CD14-positive monocyte (primary cell): ENCODE measurements around the gene AMBRA1. TPM values are rescaled to one million over a fixed set of nuclear protein-coding genes. Genes with fewer than 3 reads are reported as not detected.

ENCODE experiments used
- DNase-seq, 3 donors: peaks; one replicate each; pipeline ENCODE4 v3.0.0-alpha.2; 2011 to 2022
- H2AFZ ChIP-seq: 2 replicates; pipeline ENCODE4 v1.6.0; 2012; ENCODE audit warnings: mild to moderate bottlenecking, low read depth, low read length, inconsistent platforms; ENCODE audit not compliant: insufficient read depth, poor library complexity, severe bottlenecking
- H3K27ac ChIP-seq, 2 donors: 1 replicate in 1 of 2; 2 replicates in 1 of 2; pipeline ENCODE4 v1.5.1; 2012 to 2013; ENCODE audit warnings: low read length in 2 of 2, control low read depth in 1 of 2, inconsistent platforms in 1 of 2, low read depth in 1 of 2, mild to moderate bottlenecking in 1 of 2
- H3K27me3 ChIP-seq, 2 donors: one replicate each; pipeline versions ENCODE4 v1.6.0 to v1.6.1; 2011 to 2013; ENCODE audit warnings: low read length in 2 of 2; ENCODE audit not compliant: control insufficient read depth in 2 of 2, insufficient read depth in 2 of 2
- H3K36me3 ChIP-seq, 2 donors: replicated peaks in 1 of 2; 1 replicate in 1 of 2; 2 replicates in 1 of 2; pipeline versions ENCODE4 v1.5.1 to v1.6.1; 2012 to 2013; ENCODE audit warnings: low read length in 2 of 2, control low read depth in 1 of 2, inconsistent platforms in 1 of 2, mild to moderate bottlenecking in 1 of 2; ENCODE audit not compliant: insufficient read depth in 2 of 2, control insufficient read depth in 1 of 2
- H3K4me1 ChIP-seq, 2 donors: 1 replicate in 1 of 2; 2 replicates in 1 of 2; pipeline versions ENCODE4 v1.5.1 to v1.6.1; 2012 to 2013; ENCODE audit warnings: low read length in 2 of 2, control low read depth in 1 of 2, inconsistent platforms in 1 of 2, mild to moderate bottlenecking in 1 of 2, moderate library complexity in 1 of 2; ENCODE audit not compliant: insufficient read depth in 2 of 2, control insufficient read depth in 1 of 2
- H3K4me2 ChIP-seq: replicated peaks from 2 replicates; pipeline ENCODE3; 2012; ENCODE audit warnings: low read length, moderate library complexity, mild to moderate bottlenecking; ENCODE audit not compliant: poor library complexity, severe bottlenecking; ENCODE audit errors: extremely low read depth
- H3K4me3 ChIP-seq, 3 experiments: fragments of 200-600 bp in 1 of 3; sonication (generic) in 1 of 3; replicated peaks in 1 of 3; 1 replicate in 2 of 3; 2 replicates in 1 of 3; pipeline ENCODE4 v1.5.1; 2011 to 2013; ENCODE audit warnings: low read length in 3 of 3, mild to moderate bottlenecking in 3 of 3, control low read depth in 2 of 3, low read depth in 2 of 3, inconsistent platforms in 1 of 3, moderate library complexity in 1 of 3
- H3K79me2 ChIP-seq: 2 replicates; pipeline ENCODE4 v1.6.0; 2012; ENCODE audit warnings: mild to moderate bottlenecking, control low read depth, inconsistent platforms, low read length, moderate library complexity; ENCODE audit not compliant: insufficient read depth
- H3K9ac ChIP-seq: 2 replicates; pipeline ENCODE4 v1.6.0; 2017; ENCODE audit warnings: low read length, mild to moderate bottlenecking; ENCODE audit not compliant: insufficient read depth, poor library complexity, severe bottlenecking
- H3K9me3 ChIP-seq, 2 donors: replicated peaks in 1 of 2; 1 replicate in 1 of 2; 2 replicates in 1 of 2; pipeline versions ENCODE4 v1.5.1 to v1.6.1; 2012 to 2013; ENCODE audit warnings: low read length in 2 of 2, control low read depth in 1 of 2; ENCODE audit not compliant: control insufficient read depth in 1 of 2, insufficient read depth in 1 of 2
- H4K20me1 ChIP-seq: 2 replicates; pipeline ENCODE4 v1.6.0; 2012; ENCODE audit warnings: mild to moderate bottlenecking, low read length, control low read depth, moderate library complexity; ENCODE audit not compliant: insufficient read depth
- H3K27ac Mint-ChIP-seq, 7 donors: one replicate each; pipeline ENCODE4 v1.8.0; 2020; ENCODE audit warnings: mild to moderate bottlenecking in 7 of 7, mixed read lengths in 7 of 7, moderate library complexity in 6 of 7, inconsistent platforms in 2 of 7
- H3K27me3 Mint-ChIP-seq, 3 donors: one replicate each; pipeline ENCODE4 v1.8.0; 2021 to 2022; ENCODE audit warnings: low read depth in 3 of 3, mild to moderate bottlenecking in 3 of 3, mixed read lengths in 3 of 3, moderate library complexity in 3 of 3, inconsistent platforms in 1 of 3
- H3K36me3 Mint-ChIP-seq, 2 donors: one replicate each; pipeline ENCODE4 v1.8.0; 2020; ENCODE audit warnings: mixed read lengths in 2 of 2, inconsistent platforms in 1 of 2, mild to moderate bottlenecking in 1 of 2
- H3K4me1 Mint-ChIP-seq: one replicate; pipeline ENCODE4 v1.8.0; 2020; ENCODE audit warnings: mild to moderate bottlenecking, mixed read lengths
- H3K4me3 Mint-ChIP-seq, 2 donors: one replicate each; pipeline ENCODE4 v1.8.0; 2020; ENCODE audit warnings: mild to moderate bottlenecking in 2 of 2, mixed read lengths in 2 of 2, moderate library complexity in 1 of 2
- H3K9me3 Mint-ChIP-seq, 7 donors: one replicate each; pipeline ENCODE4 v1.8.0; 2020 to 2022; ENCODE audit warnings: mixed read lengths in 7 of 7, mild to moderate bottlenecking in 6 of 7, moderate library complexity in 6 of 7, inconsistent platforms in 2 of 7
- WGBS: methylation state at CpG from one replicate; pipeline ENCODE4 v1.1.5; 2013; ENCODE audit warnings: missing lambda C conversion rate; ENCODE audit not compliant: insufficient coverage; 5-methylcytosine and 5-hydroxymethylcytosine counted together
- intact Hi-C, 2 donors: fragments of 100-400 bp; cut with micrococcal nuclease; formaldehyde crosslinking; loops; one replicate each; pipeline versions ENCODE4 v1.15.0 to v1.15.1; 2023
- polyA plus RNA-seq, 3 donors: library from polyadenylated mRNA; depleted of rRNA in 1 of 3; unstranded in 2 of 3; stranded (reverse) in 1 of 3; fragments of 300-500 nt in 2 of 3; fragments of >200 nt in 1 of 3; fragmentation: Illumina TruSeq in 2 of 3; gene quantifications; 1 replicate in 2 of 3; 2 replicates in 1 of 3; pipeline ENCODE4 v1.2.3, GENCODE V29; 2012 to 2021
- TF ChIP-seq, protein P1 (sequence below): fragments of 200-600 bp; IDR thresholded peaks from one replicate; pipeline ENCODE4 v1.8.0; 2022; ENCODE audit warnings: antibody characterized with exemption, mild to moderate bottlenecking

The AMBRA1 gene
- polyA plus RNA-seq, 3 donors = 2.1 to 6.1 (median 3.8) TPM

DNA sequence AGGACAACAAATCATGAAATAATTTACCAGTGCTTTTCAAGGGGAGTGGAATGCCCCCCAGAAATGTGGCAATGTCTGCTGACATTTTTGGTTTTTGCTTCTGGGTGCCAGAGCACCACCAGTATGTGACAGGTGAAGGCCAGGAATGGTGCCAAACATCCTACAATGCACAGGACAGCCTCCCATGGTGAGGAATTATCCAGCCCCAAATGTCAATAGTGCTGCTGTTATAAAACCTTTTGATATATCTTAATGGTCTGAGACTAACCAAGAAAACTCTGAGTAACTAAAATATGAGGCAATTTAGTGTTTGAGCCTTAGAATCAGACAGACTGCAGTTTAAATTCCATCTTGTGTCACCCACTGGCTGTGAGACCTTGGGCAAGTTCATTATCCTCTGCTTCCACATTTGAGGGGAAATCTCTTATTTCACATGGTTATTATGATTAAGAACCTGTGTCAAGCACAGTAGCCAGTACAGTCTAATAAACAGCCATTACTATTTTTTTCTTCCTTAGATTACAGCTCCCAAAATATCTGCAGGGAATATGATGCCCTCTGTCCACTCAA is 69.5 kb downstream of the AMBRA1 start:
- Histone ChIP-seq H3K9me3 (no peaks in the 10 kb centered on the region), H3K36me3 (no peaks in the 10 kb centered on the region), H2AFZ (no peak overlapping the region), H3K27me3 (no peaks in the 10 kb centered on the region), H3K4me3 (no peak overlapping the region), H4K20me1 (peaks cover 71% of the 10 kb centered on the region), H3K27ac (no peak overlapping the region), H3K4me2 (no peak overlapping the region), H3K79me2 (peaks cover 47% of the 10 kb centered on the region), H3K9ac (no peak overlapping the region), H3K4me1 (peaks cover 0 to 2% of the 10 kb centered on the region in 2 donors)
- Mint-ChIP-seq H3K27me3 (peaks cover 0 to 2% (median 0%) of the 10 kb centered on the region in 3 donors), H3K4me3 (no peak overlapping the region), H3K9me3 (peaks cover 0 to 3% (median 0%) of the 10 kb centered on the region in 7 donors), H3K36me3 (peaks cover 0 to 16% of the 10 kb centered on the region in 2 donors), H3K27ac (peak overlapping the region in 1 of 7 donors; percentile 41), H3K4me1 (peaks cover 41% of the 10 kb centered on the region)
- no peak for DNase-seq
- TF ChIP-seq, protein P1, sequence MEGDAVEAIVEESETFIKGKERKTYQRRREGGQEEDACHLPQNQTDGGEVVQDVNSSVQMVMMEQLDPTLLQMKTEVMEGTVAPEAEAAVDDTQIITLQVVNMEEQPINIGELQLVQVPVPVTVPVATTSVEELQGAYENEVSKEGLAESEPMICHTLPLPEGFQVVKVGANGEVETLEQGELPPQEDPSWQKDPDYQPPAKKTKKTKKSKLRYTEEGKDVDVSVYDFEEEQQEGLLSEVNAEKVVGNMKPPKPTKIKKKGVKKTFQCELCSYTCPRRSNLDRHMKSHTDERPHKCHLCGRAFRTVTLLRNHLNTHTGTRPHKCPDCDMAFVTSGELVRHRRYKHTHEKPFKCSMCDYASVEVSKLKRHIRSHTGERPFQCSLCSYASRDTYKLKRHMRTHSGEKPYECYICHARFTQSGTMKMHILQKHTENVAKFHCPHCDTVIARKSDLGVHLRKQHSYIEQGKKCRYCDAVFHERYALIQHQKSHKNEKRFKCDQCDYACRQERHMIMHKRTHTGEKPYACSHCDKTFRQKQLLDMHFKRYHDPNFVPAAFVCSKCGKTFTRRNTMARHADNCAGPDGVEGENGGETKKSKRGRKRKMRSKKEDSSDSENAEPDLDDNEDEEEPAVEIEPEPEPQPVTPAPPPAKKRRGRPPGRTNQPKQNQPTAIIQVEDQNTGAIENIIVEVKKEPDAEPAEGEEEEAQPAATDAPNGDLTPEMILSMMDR = no peak
- intact Hi-C loops = no loop called here

DNA sequence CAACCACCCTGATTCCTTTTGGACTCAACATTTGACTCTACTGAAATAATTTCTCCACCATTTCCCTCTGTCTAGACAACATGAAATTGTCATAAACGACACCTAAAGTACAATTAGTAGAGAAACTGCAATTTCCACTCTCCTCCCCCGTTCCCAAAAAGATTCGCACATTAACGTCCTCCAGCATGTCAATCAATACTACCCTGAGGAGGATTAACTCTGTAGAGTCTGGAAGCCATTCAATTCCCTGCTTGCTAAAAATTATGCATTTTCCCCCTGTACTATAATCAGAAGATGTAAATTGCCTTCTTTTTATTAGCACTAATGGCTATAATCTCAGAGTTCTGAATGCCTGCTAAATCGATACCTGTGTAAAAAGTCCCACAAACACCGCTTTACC is 70.5 kb downstream of the AMBRA1 start:
- intact Hi-C loops = no loop called here
- no peak overlapping the region for H3K4me2 ChIP-seq
- Mint-ChIP-seq H3K9me3 (peaks cover 0 to 6% (median 0%) of the 10 kb centered on the region in 7 donors), H3K27me3 (peaks cover 0 to 2% (median 0%) of the 10 kb centered on the region in 3 donors), H3K36me3 (peaks cover 0 to 14% of the 10 kb centered on the region in 2 donors), H3K4me1 (peaks cover 41% of the 10 kb centered on the region), H3K27ac (peak overlapping the region in 1 of 7 donors; percentile 21), H3K4me3 (no peak overlapping the region)
- H3K79me2 ChIP-seq = peaks cover 40% of the 10 kb centered on the region
- WGBS = 73% methylated on average over 4 of the region's 6 CpGs
- no peak overlapping the region for H3K9ac ChIP-seq
- H3K9me3 ChIP-seq = no peaks in the 10 kb centered on the region
- H3K4me3 ChIP-seq = no peak overlapping the region
- H3K27me3 ChIP-seq = no peaks in the 10 kb centered on the region
- no peak for DNase-seq
- no peak overlapping the region for H3K27ac ChIP-seq
- TF ChIP-seq, protein P1 = no peak
- peaks cover 2 to 7% of the 10 kb centered on the region in 2 donors for H3K4me1 ChIP-seq
- H3K36me3 ChIP-seq = no peaks in the 10 kb centered on the region
- H2AFZ ChIP-seq = no peak overlapping the region
- H4K20me1 ChIP-seq = peaks cover 67% of the 10 kb centered on the region
